ENCODE measurements around the gene DYNC1I1. TPM values are rescaled to one million over a fixed set of nuclear protein-coding genes. Genes with fewer than 3 reads are reported as not detected.
"Not testable (repeated sequence)": the region's sequence is repeated elsewhere in the genome, so short reads cannot be mapped to it uniquely, and the experiment has no call there.

DYNC1I1 gene
- polyA plus RNA-seq, 1 donor from 2014 or later, result 28.9 TPM

- no peak overlapping the region for H3K4me2 ChIP-seq (ENCODE audit: low read length)
- H3K4me3 ChIP-seq (ENCODE audit: low read length), result no peak overlapping the region
- no peaks in the 10 kb centered on the region for H3K36me3 ChIP-seq (ENCODE audit: insufficient read depth, low read length)
- H3K9me2 ChIP-seq (ENCODE audit: insufficient read depth, low read length), result no peaks in the 10 kb centered on the region
- H3K27me3 ChIP-seq (ENCODE audit: insufficient read depth, low read depth, low read length), result no peaks in the 10 kb centered on the region
- no peaks in the 10 kb centered on the region for H3K79me2 ChIP-seq (replicated peaks; ENCODE audit: insufficient read depth, low read length)
- no peak overlapping the region for H3K27ac ChIP-seq (ENCODE audit: low read length)
- TF ChIP-seq EZH2 (IDR thresholded peaks at IDR 0.05; ENCODE audit: borderline replicate concordance, insufficient read depth, low read length, poor library complexity, severe bottlenecking), result no peak
- TF ChIP-seq, protein P1, sequence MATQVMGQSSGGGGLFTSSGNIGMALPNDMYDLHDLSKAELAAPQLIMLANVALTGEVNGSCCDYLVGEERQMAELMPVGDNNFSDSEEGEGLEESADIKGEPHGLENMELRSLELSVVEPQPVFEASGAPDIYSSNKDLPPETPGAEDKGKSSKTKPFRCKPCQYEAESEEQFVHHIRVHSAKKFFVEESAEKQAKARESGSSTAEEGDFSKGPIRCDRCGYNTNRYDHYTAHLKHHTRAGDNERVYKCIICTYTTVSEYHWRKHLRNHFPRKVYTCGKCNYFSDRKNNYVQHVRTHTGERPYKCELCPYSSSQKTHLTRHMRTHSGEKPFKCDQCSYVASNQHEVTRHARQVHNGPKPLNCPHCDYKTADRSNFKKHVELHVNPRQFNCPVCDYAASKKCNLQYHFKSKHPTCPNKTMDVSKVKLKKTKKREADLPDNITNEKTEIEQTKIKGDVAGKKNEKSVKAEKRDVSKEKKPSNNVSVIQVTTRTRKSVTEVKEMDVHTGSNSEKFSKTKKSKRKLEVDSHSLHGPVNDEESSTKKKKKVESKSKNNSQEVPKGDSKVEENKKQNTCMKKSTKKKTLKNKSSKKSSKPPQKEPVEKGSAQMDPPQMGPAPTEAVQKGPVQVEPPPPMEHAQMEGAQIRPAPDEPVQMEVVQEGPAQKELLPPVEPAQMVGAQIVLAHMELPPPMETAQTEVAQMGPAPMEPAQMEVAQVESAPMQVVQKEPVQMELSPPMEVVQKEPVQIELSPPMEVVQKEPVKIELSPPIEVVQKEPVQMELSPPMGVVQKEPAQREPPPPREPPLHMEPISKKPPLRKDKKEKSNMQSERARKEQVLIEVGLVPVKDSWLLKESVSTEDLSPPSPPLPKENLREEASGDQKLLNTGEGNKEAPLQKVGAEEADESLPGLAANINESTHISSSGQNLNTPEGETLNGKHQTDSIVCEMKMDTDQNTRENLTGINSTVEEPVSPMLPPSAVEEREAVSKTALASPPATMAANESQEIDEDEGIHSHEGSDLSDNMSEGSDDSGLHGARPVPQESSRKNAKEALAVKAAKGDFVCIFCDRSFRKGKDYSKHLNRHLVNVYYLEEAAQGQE (IDR thresholded peaks at IDR 0.05; ENCODE audit: borderline replicate concordance), result no peak
- TF ChIP-seq, protein P2, sequence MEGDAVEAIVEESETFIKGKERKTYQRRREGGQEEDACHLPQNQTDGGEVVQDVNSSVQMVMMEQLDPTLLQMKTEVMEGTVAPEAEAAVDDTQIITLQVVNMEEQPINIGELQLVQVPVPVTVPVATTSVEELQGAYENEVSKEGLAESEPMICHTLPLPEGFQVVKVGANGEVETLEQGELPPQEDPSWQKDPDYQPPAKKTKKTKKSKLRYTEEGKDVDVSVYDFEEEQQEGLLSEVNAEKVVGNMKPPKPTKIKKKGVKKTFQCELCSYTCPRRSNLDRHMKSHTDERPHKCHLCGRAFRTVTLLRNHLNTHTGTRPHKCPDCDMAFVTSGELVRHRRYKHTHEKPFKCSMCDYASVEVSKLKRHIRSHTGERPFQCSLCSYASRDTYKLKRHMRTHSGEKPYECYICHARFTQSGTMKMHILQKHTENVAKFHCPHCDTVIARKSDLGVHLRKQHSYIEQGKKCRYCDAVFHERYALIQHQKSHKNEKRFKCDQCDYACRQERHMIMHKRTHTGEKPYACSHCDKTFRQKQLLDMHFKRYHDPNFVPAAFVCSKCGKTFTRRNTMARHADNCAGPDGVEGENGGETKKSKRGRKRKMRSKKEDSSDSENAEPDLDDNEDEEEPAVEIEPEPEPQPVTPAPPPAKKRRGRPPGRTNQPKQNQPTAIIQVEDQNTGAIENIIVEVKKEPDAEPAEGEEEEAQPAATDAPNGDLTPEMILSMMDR (IDR thresholded peaks at IDR 0.05; ENCODE audit: poor library complexity, severe bottlenecking), result no peak
- no peak for TF ChIP-seq MXI1 (conservative IDR thresholded peaks at IDR 0.05; ENCODE audit: poor library complexity, severe bottlenecking)
- no peak for TF ChIP-seq RAD21 (conservative IDR thresholded peaks at IDR 0.05)
- no peak for TF ChIP-seq POLR2AphosphoS5 (IDR thresholded peaks at IDR 0.05)
- TF ChIP-seq SMC3 (conservative IDR thresholded peaks at IDR 0.05; ENCODE audit: poor library complexity), result no peak
- no peak for TF ChIP-seq TAF1 (IDR thresholded peaks at IDR 0.05; ENCODE audit: low read depth)
- no peak for TF ChIP-seq EP300 (conservative IDR thresholded peaks at IDR 0.05; ENCODE audit: poor library complexity, severe bottlenecking)
- no peaks in the 10 kb centered on the region for H3K9me3 ChIP-seq (ENCODE audit: low read length)
- H2AFZ ChIP-seq (ENCODE audit: low read depth, low read length), result no peak overlapping the region
- H3K9ac ChIP-seq (ENCODE audit: low read length), result no peak overlapping the region
- H3F3A ChIP-seq (ENCODE audit: insufficient read depth, low read length, poor library complexity, severe bottlenecking), result no peaks in the 10 kb centered on the region
- H4K20me1 ChIP-seq (ENCODE audit: insufficient read depth), result no peaks in the 10 kb centered on the region
Observed at GRCh38 chr7:95931460-95932232, 159.3 kb downstream of the DYNC1I1 start.

DNA sequence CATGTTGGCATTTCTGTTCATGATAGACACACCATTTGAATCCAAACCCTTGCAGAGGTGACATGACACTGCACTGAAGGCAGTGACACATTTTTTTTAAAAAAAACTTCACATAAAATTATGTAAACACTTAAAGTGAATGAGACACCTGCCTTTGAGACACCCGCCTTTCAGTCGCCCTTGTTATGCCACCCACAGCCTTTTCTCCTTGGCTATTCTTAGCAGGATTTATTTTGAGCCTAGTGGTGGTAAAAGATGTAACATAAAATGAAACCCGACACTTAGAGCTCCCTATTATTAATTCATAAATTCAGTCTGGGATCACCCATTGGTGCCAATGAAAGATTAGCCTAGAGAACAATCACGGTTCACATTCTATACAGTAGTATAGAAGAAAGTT lies 161.3 kb downstream of the DYNC1I1 start:
- TF ChIP-seq SMC3 (conservative IDR thresholded peaks at IDR 0.05; ENCODE audit: poor library complexity) (no peak), EZH2 (IDR thresholded peaks at IDR 0.05; ENCODE audit: borderline replicate concordance, insufficient read depth, low read length, poor library complexity, severe bottlenecking) (no peak), RAD21 (conservative IDR thresholded peaks at IDR 0.05) (no peak), POLR2AphosphoS5 (IDR thresholded peaks at IDR 0.05) (no peak), EP300 (conservative IDR thresholded peaks at IDR 0.05; ENCODE audit: poor library complexity, severe bottlenecking) (no peak), MXI1 (conservative IDR thresholded peaks at IDR 0.05; ENCODE audit: poor library complexity, severe bottlenecking) (no peak), TAF1 (IDR thresholded peaks at IDR 0.05; ENCODE audit: low read depth) (no peak)
- TF ChIP-seq, protein P2 (IDR thresholded peaks at IDR 0.05; ENCODE audit: poor library complexity, severe bottlenecking), result no peak
- TF ChIP-seq, protein P1 (IDR thresholded peaks at IDR 0.05; ENCODE audit: borderline replicate concordance), result no peak
- Histone ChIP-seq H3K79me2 (replicated peaks; ENCODE audit: insufficient read depth, low read length) (no peaks in the 10 kb centered on the region), H3K9me3 (ENCODE audit: low read length) (no peaks in the 10 kb centered on the region), H2AFZ (ENCODE audit: low read depth, low read length) (no peak overlapping the region), H3K36me3 (ENCODE audit: insufficient read depth, low read length) (no peaks in the 10 kb centered on the region), H4K20me1 (ENCODE audit: insufficient read depth) (no peaks in the 10 kb centered on the region), H3K9me2 (ENCODE audit: insufficient read depth, low read length) (no peaks in the 10 kb centered on the region), H3K4me3 (ENCODE audit: low read length) (no peak overlapping the region), H3F3A (ENCODE audit: insufficient read depth, low read length, poor library complexity, severe bottlenecking) (no peaks in the 10 kb centered on the region), H3K27ac (ENCODE audit: low read length) (no peak overlapping the region), H3K27me3 (ENCODE audit: insufficient read depth, low read depth, low read length) (no peaks in the 10 kb centered on the region), H3K4me2 (ENCODE audit: low read length) (no peak overlapping the region), H3K9ac (ENCODE audit: low read length) (no peak overlapping the region)

GRCh38 chr7:95944867-95945266 lies 172.5 kb downstream of the DYNC1I1 start:
- not testable (repeated sequence) for H3K27ac ChIP-seq (ENCODE audit: low read length); H3K36me3 ChIP-seq (ENCODE audit: insufficient read depth, low read length); H3K27me3 ChIP-seq (ENCODE audit: insufficient read depth, low read depth, low read length); H2AFZ ChIP-seq (ENCODE audit: low read depth, low read length); H3F3A ChIP-seq (ENCODE audit: insufficient read depth, low read length, poor library complexity, severe bottlenecking); H3K9me2 ChIP-seq (ENCODE audit: insufficient read depth, low read length); H4K20me1 ChIP-seq (ENCODE audit: insufficient read depth); H3K79me2 ChIP-seq (replicated peaks; ENCODE audit: insufficient read depth, low read length); H3K4me3 ChIP-seq (ENCODE audit: low read length); H3K4me2 ChIP-seq (ENCODE audit: low read length); H3K9me3 ChIP-seq (ENCODE audit: low read length); H3K9ac ChIP-seq (ENCODE audit: low read length)

Data from neural cell (in vitro differentiated cells).